HK-2 (cell line): Measurements from ENCODE around the gene SLC26A8.
"Not testable (repeated sequence)": the region's sequence is repeated elsewhere in the genome, so short reads cannot be mapped to it uniquely, and the experiment has no call there.

ENCODE experiments used
- DNase-seq: peaks from one replicate; pipeline ENCODE4 v3.0.0-alpha.2; 2018; ENCODE audit not compliant: unreplicated experiment

SLC26A8 gene

DNA sequence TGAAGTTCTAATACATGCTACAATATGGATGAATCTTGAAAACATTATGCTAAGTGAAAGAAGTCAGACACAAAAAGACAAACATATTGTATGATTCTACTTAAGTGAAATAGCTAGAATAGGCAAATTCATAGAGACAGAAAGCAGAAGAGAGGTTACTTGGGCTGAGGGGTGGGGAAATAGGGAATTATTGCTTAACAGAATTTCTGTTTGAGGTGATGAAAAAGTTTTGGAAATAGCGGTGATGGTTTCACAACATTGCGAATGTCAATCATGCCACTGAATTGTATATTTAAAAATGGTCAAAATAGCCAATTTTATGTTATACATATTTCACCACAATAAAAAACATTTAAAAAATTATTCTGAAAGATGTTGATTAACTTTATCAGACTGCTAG is 6.1 kb downstream of the SLC26A8 start:
- no peak for DNase-seq

DNA sequence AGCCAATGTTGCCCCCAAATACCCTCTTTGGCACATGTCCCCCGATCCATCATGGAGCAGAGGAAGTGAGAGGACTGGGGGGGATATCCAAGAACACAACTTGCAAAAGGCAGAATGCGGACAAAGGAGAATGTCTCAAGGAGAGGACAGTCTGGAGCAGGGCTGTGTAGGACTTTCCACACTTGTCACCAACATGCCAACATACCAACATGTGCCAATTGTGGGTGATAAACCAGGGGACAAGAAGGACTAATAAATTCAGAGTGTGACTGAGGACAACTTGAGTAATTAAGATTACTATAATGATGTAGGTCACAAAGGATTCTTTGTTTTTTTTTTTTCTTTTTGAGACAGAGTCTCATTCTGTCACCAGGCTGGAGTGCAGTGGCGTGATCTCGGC is 8.8 kb downstream of the SLC26A8 start:
- DNase-seq = no peak

DNA sequence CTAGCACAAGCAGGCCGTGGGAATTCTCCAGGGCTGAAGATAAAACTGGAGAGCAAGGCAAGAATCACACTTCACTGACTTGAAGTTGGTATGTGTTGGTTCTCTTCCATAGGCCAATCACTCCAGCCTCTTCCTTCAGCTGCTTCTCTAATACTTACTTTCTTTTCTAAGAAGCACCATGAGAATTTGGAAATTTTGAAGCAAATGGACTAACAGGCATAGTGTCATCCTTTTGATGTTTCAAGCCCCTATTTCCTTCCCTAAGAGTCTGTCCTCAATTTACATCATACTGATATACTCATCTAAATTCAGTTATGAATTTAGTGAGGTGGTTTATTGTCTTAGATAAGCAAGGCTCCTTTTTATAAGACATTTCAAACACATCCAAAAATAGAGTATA is 24.0 kb downstream of the SLC26A8 start:
- DNase-seq = no peak

DNA sequence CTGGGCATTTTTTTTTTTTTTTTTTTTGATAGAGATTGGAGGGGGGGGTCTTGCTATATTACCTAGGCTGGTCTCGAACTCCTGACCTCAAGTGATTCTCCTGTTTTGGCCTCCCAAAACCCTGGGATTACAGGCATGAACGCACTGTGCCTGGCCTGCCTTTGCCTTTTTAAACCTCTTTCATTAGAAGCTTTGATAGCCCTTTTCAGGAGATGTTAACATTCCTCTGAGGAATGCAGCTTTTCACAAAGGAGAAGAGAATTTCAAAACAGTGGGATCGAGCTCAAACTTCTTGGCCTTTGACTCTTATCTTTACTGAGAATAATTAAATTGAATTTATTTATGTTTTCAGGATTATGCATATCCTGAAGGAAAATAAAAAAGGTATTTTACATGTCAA is 31.3 kb downstream of the SLC26A8 start:
- DNase-seq = no peak

DNA sequence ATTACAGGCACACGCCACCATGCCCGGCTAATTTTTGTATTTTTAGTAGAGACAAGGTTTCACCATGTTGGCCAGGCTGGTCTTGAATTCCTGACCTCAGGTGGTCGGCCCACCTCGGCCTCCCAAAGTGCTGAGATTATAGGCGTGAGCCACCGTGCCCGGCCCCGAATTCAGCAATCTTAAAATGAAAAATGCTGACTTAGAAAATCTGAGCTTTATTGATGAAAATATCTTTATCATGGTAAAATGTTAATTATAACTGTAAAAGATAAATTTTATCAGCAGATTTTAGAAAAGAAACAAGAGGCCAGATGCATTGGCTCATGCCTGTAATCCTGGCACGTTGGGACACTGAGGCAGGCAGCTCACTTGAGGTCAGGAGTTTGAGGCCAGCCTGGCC is 36.4 kb downstream of the SLC26A8 start:
- DNase-seq = not testable (repeated sequence)

DNA sequence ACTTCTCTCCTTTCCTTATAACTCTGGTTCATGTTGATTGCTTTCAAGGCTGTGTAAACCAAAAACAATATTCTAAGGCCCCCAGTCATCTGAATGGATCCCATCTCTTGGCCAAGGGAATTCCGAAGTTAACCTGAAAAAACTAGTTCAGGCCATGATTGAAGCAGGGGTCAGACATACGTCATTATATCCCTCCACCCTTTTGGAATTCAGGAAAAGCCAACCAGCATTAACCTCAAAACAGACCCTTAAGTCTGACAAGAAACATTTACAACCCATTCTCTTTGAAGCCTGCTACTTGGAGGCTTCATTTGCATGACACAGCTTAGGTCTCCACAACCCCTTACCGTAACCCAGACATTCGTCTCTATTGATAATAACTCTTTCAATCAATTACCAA is 39.7 kb downstream of the SLC26A8 start:
- DNase-seq = no peak

DNA sequence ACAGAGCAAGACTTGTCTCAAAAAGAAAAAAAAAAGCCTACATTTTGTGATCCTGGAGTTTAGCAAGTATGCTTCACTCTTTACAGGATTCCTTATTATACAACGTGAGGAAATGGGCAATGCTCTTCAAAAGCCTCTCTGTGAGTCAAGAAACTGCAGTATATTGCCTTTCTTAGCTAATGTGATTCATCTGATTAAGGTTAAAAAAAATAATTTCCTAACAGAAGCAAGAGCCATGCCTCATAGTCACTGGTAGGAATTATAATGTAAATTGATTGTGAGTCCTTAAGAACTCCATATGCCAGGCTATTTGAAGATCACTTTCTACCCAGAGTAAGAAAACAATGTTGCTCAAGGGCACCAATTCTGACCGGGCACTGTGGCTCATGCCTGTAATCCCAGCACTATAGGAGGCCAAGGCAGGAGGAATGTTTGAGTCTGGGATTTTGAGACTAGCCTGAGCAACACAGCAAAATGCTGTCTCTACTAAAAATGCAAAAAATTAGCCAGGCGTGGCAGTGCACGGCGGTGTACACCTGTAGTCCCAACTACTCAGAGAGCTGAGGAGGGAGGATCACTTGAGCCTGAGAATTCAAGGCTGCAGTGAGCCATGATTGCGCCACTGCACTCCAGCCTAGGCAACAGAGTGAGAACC is 43.3 kb downstream of the SLC26A8 start:
- no peak for DNase-seq

DNA sequence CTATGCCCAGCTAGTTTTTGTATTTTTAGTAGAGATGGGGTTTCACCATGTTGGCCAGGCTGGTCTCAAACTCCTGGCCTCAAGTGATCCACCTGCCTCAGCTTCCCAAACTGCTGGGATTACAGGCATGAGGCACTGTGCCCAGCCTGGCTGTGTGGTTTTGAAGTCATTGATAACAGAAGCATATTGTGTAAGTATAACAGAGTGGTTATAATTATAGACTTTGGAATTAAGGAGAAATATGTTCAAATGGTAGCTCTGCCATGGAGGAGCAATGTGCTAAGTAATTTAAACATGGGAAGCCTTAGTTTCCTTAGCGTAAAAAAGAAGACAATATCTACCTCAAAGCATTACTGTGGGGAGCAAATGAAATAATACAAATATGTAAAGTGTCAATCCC is 44.3 kb downstream of the SLC26A8 start:
- not testable (repeated sequence) for DNase-seq

DNA sequence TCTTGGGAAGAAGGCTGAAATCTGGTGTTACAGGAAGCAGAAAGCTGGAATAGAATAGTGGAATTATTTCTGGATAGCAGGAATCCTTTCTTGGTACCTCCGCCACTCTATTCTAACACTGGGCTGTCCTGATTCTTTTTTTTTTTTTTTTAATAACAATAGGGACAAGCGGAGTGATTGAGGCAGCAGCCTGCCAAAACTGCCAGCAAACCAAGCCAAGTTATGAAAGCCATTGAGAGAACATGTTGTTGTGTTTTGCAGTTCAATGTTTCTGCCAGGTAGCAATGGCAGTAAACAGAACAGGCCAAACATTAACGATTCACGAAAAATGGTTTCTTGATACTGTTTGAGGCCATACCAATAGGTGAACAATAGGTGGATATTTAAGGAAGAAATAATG is 47.1 kb downstream of the SLC26A8 start:
- DNase-seq = no peak

DNA sequence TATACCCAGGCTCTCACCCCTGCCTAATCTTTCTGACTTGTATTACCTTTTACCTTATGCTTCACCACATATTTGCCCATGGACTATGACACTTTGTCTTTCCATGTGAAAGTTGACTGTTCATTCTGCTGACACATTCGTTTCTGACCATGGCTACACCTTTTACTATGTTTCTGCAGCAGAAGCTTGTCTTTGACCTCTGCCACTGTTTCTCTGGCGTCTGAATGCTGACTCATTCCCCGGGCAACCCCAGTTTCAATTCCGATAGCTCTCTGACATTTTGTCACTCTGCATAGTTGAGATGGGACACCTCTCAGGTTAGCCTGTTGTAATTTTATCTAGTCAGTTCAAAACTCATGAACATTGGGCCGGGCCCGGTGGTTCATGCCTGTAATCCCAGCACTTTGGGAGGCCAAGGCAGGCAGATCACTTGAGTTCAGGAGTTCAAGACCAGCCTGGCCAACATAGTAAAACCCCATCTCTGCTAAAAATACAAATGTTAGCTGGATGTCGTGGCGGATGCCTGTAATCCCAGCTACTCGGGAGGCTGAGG is 50.7 kb downstream of the SLC26A8 start:
- DNase-seq = no peak

DNA sequence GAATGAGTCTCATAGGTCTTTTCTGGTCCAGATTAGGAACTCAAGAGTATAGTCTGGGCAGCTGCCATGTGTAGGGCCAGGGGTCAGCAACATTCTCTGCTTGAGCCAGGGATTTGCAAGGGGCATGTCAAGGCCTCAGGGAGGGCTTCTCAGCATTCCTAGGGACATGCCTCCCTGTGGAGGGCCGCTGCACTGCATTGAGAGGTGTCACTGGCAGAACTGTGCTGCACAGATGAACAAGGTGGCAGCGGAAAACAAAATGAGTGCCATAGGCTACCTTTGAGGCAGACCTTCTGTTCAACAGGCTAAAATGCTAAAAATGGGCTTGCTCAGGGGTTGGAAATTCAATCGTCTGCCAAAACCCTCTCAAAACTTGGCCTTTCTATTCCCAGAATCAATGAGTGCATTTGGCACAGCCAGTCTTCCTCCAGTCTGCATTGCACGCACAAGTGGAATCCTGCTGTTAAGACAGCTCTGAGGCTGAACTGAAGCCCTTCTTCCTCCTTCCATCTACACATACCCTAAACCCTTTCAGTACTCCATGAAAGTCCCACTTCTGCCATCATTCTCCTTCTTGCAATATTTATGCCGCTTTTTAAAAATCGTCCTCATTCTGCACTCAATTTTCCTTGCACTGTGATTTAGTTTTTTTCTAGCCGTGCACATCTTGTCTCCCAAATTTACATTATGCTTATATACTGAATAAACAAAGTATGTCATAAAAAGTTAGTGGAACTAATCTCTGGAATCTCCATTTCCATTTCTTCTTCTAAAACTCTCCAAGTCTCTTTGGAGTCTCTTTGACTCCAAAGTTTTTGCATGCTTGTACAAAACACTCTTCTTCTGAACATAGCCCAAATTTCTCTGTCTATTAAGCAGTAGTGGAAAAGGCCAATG is 51.7 kb downstream of the SLC26A8 start:
- DNase-seq = no peak

DNA sequence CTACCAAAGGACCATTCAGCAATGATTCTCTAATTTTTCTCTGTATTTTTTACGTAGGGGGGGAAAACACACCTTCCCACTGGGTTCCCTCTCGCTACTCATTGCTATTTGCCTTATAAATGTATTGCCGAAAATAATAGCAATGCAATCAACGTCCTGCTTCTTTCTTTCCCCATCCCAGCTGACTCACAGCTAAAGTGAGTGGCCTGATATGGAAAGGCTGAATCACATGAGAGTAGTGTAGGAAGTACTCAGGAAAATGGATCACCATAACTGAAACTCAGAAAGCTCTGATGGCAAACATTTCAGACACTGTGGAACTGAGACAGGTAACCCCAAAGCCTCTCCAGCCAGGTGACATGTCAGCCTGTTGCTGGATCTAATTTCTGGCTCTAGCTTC is 54.3 kb downstream of the SLC26A8 start:
- peak; percentile 15 for DNase-seq

DNA sequence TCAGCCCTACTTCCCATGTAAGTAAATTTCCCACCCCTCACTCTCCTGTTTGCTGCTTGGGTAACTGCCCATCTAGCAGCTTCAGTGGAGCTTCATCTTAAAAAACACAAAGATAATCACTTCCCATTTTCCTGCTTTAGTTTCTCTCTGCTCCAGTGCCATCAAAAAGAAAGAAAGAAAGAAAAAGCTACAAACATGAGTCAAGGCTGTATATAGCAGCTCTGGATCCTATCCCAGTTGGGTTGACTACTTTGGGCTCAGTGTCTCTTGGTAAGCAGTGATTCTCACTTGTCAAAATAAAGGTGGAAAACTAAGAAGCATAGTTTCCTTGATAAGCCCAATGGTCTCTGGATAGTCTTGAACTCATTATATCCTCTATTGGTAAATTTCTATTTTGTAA is 54.8 kb downstream of the SLC26A8 start:
- no peak for DNase-seq

DNA sequence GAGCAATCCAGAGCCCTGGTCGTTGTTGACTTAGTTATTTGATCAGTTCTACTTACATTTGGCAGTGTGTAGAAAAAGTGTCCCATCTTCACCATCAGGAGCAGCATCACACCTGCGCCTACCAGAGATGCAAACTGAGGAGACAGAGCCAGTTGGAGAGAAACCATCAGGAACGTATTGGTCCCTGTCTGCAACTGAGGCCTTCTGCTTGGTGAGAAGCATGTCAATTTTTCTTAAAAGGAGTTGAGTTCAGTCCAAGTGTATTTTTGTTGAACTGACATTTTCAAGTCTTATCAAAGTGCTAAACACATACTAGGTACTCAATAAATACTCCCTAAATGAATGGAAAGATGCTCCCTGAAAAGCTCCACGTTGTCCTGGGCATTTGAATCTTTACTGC is 55.6 kb downstream of the SLC26A8 start:
- no peak for DNase-seq

DNA sequence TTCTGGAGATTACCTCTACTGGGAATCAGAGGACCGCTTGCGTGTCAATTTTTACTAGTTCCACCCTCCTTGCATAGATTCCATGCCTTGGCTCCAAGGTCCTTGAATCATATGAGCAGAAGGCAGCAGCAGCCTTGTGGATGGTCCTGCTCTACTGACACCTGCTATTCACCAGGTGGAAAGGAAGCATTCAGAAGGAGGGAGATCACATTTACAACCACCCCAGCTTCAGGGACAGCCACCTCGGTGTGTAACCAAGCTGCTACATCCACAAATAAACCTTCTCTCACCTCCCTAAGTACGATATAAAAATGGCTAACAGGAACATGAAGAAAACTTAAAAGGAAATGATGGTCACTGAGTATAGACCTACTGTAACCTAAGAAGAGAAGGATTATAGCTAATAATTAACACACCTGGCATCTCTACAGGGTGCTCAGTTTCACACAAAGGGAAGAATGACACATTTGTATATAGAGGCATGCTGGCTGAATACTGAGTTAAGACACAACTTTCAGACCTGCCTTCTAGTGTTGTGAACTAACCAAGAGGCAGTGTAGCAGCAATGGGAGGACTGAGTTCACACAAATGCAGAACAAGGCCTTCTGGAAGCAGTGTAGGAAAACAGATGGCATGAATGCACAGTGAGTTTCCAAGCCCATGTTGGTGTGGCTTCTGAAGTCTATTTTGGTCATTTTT is 57.2 kb downstream of the SLC26A8 start:
- DNase-seq = no peak

DNA sequence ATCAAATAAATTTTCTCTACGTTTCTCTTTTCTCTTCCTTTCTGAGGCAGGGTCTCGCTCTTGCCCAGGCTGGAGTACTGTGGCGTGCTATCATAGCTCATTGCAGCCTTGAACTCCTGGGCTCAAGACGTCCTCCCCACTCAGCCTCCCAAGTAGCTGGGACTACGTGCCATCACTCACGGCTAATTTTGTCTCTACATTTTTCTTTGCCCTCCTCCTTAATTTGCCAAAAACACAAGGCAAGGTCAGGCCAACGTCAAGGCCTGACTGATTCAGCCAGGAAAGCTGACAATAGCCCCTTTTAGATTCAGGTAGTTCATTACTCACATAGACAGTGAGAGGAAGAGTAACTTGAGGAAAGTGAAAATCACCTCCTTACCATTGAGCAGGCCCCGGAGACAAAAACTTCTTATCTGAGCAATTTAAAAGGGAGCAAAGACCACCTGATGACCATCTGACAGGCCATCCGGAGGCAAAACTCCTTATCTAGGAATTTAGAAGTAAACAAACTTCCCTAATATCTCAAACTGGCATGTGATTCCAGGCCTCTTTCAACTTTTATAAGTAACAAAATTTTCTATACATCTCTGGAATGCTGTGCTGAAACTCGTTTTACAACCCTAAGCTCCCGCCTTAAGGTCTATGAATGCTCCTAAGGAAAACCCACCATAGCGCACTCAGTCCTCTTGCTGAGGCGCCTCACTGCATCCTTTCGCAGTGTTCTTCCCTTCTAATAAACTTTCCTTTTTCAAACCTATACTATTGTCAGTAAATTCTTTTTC is 61.5 kb downstream of the SLC26A8 start:
- no peak for DNase-seq

DNA sequence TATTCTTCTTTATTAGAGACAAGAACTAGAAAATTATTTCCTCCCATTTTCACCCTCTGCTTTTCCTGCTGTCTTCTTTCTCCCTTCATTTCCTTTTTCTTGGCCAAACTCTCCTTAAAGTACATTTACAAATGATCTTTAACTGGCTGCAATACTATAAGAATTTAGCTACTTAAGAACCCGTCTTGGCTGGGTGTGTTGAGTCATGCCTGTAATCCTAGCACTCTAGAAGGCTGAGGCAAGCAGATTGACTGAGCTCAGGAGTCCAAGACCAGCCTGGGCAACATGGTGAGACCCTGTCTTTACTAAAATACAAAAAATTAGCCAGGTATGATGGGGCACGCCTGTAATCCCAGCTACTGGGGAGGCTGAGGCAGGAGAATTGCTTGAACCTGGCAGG is 64.3 kb downstream of the SLC26A8 start:
- DNase-seq = no peak

DNA sequence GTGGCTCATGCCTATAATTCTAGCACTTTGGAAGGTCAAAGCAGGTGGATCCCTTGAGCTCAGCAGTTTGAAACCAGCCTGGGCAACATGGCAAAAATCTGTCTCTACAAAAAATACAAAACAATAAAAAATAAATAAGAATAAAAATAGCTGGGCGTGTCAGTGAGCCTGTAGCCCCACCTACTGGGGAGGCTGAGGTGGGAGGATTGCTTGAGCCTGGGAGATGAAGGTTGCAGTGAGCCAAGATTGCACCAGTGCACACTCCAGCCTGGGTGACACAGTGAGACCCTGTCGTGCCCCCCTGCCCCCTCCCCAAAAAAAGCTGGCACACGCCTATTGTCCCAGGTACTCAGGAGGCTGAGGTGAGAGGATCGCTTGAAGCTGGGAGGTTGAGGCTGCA is 68.5 kb downstream of the SLC26A8 start:
- DNase-seq = no peak

DNA sequence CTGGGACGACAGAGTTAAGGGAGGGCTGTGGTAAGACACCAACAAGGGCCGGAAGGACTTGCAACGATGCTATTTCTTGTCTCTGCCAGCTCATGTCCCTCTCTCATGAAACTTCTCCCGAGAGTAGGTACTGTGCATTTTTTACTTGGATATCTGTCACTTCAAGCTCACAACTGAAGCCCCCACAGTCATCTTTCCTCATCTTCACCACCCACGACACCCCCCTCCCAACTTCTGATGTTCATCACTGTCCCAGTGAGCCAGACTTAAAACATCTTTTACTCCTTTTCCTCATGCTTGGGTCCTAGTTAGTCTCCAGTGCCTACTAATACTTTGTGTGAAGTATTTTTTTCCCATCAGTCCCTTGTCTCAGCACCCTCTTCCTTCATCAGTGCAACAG is 68.9 kb downstream of the SLC26A8 start:
- no peak for DNase-seq

DNA sequence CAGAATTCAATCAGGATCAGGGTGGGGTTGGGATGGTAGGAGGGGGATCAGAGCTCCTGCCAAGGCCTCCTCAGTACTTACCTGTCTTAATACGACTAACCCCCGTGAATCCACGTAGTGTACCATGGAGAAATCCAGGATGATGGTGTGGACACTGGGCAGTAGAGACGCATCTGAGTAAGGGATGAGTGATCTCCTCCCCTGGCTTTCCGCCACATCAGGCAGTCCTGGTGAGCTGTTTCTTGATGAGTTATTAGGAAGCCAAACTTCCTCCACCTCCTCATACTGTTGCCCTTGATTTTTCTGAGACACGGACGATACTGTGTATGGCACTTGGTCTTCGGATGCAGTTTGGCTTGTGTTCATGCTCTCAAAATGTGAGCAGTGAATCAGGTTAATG is 69.4 kb downstream of the SLC26A8 start:
- DNase-seq = no peak

DNA sequence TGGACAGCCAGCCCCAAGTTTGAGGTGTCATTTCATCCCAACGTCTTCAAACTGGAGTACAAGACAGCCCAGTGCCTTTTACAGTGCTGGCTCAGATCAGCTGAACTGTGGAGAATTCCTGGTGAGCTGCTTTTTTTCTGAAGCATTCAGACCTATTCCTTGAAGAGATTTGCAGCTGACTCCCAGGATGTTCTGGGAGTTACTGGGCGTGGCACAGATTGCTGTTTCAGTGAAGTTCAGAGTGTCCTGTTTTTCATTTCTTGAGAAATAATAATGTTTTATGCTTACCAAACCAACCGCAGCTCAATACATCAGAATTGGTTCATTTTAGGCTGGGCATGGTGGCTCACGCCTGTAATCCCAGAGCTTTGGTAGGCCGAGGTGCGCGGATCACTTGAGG is 70.1 kb downstream of the SLC26A8 start:
- DNase-seq = no peak

DNA sequence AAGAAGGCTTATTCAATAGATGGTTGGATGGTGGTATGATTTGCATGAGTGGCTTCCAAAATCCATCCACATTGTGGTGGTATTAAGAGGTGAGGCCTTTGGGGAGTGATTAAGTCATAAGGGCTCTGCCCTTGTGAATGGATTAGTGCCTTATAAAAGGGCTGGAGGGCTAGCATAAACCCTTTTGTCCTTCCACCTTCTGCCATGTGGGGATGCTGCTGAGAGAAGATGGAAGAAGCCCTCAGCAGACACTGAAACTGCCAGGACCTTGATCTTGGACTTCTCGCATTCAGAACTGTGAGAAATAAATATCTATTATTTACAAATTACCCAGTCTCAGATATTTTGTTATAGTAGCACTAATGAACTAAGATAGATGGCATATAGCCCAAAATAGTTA is 75.7 kb downstream of the SLC26A8 start:
- no peak for DNase-seq
